ENCODE measurements around the gene ASXL3.

DNA sequence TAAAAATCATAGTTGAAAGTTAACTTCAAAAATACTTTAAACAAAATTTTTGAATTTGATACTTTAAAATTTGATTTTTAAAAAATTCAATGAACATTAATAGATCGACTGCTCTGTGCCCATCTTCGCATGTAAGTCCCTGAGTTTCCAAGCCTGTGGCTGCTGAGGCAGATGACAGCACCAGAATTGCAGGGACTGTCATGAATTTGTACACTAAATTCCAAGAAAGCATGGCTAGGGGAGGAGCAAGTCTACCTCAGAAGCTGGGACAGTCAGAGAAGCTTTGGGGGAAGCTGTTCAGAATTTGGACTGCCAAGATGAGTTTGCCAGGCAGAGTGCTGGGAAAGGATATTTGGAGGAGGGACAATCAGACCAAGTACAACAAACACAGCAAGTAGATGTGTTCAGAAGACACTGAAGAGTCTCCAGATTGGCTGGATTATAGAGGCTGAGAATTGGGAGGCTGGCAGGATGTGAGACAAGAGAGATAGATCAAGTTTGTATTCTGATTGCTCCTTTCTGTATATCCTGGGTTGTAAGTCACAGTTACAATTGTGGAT lies 79.0 kb downstream of the ASXL3 start:
- no peak for TF ChIP-seq POLR2AphosphoS5 (IDR thresholded peaks at IDR 0.05; ENCODE audit: low read depth, low read length)
- no peak for TF ChIP-seq TAF1 (IDR thresholded peaks at IDR 0.05; ENCODE audit: borderline replicate concordance, insufficient read depth, low read length)
- TF ChIP-seq SIN3A (IDR thresholded peaks at IDR 0.05; ENCODE audit: borderline replicate concordance, insufficient read depth, low read length) = no peak

Measured in PFSK-1 (cell line).